ENCODE data around the gene RANBP9. TPM values are rescaled to one million over a fixed set of nuclear protein-coding genes. Genes with fewer than 3 reads are reported as not detected.

RANBP9 gene
- total and polyA plus RNA-seq, 9 of the 15 experiments (the other 6 are each of a cell fraction or from before 2014, with no cell fraction given), result 27.5 to 130 (median 61.5) TPM

DNA sequence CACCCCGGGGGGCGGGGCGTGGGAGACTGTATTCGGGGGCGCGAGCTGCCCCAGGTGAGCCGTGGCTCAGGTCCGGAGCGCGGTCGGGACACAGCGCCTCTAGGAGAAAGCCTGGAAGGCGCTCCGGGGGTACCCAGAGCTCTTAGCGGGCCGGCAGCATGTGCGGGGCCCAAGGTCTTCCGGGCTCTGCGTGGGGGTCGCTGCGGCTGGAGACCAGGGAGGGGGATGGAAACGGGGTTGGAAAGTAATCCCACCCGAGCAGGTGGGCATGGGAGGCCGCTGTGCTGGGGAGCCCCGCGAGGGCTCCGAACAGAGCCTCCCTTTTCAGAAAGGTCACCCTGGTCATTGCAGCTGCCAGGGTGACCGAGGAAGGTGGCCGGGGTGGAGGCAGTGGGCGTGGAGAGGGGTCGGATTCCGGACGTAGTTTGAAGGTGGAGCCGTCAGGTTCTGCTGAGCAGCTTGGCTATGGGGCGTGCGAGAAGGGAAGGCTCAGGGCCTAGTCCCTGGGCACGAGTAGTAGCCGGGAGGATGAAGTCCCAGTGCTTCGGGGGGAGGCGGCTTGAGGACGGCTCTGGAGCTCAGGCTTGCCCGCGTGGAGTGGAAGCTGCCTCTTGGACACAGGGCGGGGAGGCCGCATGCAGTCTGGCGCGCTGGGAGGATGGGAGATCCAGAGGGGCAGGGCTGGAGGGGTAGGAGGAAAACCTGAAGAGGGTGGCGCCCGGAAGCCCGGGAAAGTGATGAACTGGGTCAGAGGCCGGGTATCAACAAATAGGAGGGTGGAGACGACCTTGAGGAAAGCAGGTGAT, 136.9 kb downstream of the RANBP9 start, which contains the start of gene SIRT5 (continued):
- TF ChIP-seq, protein P1, sequence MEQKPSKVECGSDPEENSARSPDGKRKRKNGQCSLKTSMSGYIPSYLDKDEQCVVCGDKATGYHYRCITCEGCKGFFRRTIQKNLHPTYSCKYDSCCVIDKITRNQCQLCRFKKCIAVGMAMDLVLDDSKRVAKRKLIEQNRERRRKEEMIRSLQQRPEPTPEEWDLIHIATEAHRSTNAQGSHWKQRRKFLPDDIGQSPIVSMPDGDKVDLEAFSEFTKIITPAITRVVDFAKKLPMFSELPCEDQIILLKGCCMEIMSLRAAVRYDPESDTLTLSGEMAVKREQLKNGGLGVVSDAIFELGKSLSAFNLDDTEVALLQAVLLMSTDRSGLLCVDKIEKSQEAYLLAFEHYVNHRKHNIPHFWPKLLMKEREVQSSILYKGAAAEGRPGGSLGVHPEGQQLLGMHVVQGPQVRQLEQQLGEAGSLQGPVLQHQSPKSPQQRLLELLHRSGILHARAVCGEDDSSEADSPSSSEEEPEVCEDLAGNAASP (IDR thresholded peaks at IDR 0.05), result no peak
- TF ChIP-seq BRD4 (IDR thresholded peaks at IDR 0.05) (peak; percentile 90; the same call in 1 of the 2 replicates), ATF7 (IDR thresholded peaks at IDR 0.05) (peak; percentile 38; the same call in 1 of the 2 replicates), EWSR1 (IDR thresholded peaks at IDR 0.05; ENCODE audit: borderline replicate concordance, low read depth, partially characterized antibody) (no peak), PTRF (tag; IDR thresholded peaks at IDR 0.05) (no peak), ZC3H4 (CRISPR knock-in tag; IDR thresholded peaks at IDR 0.05; ENCODE audit: borderline replicate concordance) (no peak; the same call in 1 of the 2 replicates), XRCC3 (IDR thresholded peaks at IDR 0.05) (no peak), NELFE (IDR thresholded peaks at IDR 0.05; ENCODE audit: insufficient read depth, insufficient read length) (no peak), ZNF75A (CRISPR knock-in tag; IDR thresholded peaks at IDR 0.05) (no peak), ZNF57 (CRISPR knock-in tag; IDR thresholded peaks at IDR 0.05) (no peak), ZNF347 (CRISPR knock-in tag; IDR thresholded peaks at IDR 0.05; ENCODE audit: low read depth) (peak; percentile 71; the same call in 1 of the 2 replicates), SIRT6 (IDR thresholded peaks at IDR 0.05; ENCODE audit: low read depth, low read length) (no peak), POLR2H (tag; IDR thresholded peaks at IDR 0.05; ENCODE audit: low read depth) (peak; percentile 52)
- TF ChIP-seq, protein P2, sequence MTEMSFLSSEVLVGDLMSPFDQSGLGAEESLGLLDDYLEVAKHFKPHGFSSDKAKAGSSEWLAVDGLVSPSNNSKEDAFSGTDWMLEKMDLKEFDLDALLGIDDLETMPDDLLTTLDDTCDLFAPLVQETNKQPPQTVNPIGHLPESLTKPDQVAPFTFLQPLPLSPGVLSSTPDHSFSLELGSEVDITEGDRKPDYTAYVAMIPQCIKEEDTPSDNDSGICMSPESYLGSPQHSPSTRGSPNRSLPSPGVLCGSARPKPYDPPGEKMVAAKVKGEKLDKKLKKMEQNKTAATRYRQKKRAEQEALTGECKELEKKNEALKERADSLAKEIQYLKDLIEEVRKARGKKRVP (CRISPR knock-in tag; IDR thresholded peaks at IDR 0.05), result no peak
- TF ChIP-seq, protein P3, sequence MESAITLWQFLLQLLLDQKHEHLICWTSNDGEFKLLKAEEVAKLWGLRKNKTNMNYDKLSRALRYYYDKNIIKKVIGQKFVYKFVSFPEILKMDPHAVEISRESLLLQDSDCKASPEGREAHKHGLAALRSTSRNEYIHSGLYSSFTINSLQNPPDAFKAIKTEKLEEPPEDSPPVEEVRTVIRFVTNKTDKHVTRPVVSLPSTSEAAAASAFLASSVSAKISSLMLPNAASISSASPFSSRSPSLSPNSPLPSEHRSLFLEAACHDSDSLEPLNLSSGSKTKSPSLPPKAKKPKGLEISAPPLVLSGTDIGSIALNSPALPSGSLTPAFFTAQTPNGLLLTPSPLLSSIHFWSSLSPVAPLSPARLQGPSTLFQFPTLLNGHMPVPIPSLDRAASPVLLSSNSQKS (CRISPR knock-in tag; IDR thresholded peaks at IDR 0.05), result no peak
- TF ChIP-seq, protein P4, sequence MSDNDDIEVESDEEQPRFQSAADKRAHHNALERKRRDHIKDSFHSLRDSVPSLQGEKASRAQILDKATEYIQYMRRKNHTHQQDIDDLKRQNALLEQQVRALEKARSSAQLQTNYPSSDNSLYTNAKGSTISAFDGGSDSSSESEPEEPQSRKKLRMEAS (CRISPR knock-in tag; IDR thresholded peaks at IDR 0.05), result peak; percentile 89
- TF ChIP-seq, protein P5, sequence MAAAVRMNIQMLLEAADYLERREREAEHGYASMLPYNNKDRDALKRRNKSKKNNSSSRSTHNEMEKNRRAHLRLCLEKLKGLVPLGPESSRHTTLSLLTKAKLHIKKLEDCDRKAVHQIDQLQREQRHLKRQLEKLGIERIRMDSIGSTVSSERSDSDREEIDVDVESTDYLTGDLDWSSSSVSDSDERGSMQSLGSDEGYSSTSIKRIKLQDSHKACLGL (CRISPR knock-in tag; IDR thresholded peaks at IDR 0.05; ENCODE audit: borderline replicate concordance, poor library complexity, severe bottlenecking), result no peak
- TF ChIP-seq, protein P6, sequence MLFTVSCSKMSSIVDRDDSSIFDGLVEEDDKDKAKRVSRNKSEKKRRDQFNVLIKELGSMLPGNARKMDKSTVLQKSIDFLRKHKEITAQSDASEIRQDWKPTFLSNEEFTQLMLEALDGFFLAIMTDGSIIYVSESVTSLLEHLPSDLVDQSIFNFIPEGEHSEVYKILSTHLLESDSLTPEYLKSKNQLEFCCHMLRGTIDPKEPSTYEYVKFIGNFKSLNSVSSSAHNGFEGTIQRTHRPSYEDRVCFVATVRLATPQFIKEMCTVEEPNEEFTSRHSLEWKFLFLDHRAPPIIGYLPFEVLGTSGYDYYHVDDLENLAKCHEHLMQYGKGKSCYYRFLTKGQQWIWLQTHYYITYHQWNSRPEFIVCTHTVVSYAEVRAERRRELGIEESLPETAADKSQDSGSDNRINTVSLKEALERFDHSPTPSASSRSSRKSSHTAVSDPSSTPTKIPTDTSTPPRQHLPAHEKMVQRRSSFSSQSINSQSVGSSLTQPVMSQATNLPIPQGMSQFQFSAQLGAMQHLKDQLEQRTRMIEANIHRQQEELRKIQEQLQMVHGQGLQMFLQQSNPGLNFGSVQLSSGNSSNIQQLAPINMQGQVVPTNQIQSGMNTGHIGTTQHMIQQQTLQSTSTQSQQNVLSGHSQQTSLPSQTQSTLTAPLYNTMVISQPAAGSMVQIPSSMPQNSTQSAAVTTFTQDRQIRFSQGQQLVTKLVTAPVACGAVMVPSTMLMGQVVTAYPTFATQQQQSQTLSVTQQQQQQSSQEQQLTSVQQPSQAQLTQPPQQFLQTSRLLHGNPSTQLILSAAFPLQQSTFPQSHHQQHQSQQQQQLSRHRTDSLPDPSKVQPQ (CRISPR knock-in tag; IDR thresholded peaks at IDR 0.05; ENCODE audit: borderline replicate concordance), result peak; percentile 70; the same call in 1 of the 2 replicates
- TF ChIP-seq, protein P7, sequence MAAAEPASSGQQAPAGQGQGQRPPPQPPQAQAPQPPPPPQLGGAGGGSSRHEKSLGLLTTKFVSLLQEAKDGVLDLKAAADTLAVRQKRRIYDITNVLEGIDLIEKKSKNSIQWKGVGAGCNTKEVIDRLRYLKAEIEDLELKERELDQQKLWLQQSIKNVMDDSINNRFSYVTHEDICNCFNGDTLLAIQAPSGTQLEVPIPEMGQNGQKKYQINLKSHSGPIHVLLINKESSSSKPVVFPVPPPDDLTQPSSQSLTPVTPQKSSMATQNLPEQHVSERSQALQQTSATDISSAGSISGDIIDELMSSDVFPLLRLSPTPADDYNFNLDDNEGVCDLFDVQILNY (CRISPR knock-in tag; IDR thresholded peaks at IDR 0.05), result peak; percentile 69

Data from K562 (cell line).